ENCODE measurements around the gene NDUFC2. TPM values are rescaled to one million over a fixed set of nuclear protein-coding genes. Genes with fewer than 3 reads are reported as not detected.

The NDUFC2 gene
- total and polyA plus RNA-seq, 2 donors from 2014 or later, result 166 to 457 TPM

- intact Hi-C loops (cut with DNase I), result no loop called here
- no peak for TF ChIP-seq CTCF (IDR thresholded peaks at IDR 0.05; ENCODE audit: borderline replicate concordance, extremely low read depth, insufficient read depth)
Observed at GRCh38 chr11:78039919-78040671, 39.6 kb downstream of the NDUFC2 start.

GRCh38 chr11:78039391-78039918 lies 40.2 kb downstream of the NDUFC2 start:
- FAIRE-seq (no peak), DNase-seq (no peak)
- intact Hi-C loops (cut with DNase I), result no loop called here
- peak overlapping the region in 1 of 3 donors; percentile 79 for H3K9ac ChIP-seq (ENCODE audit: low read length in 3 of 3)
- no peak for TF ChIP-seq CTCF (IDR thresholded peaks at IDR 0.05; ENCODE audit: borderline replicate concordance, extremely low read depth, insufficient read depth)
- H3K27me3 ChIP-seq (ENCODE audit: control insufficient read depth, insufficient read depth, low read length), result no peaks in the 10 kb centered on the region
- H3K36me3 ChIP-seq (ENCODE audit: control insufficient read depth in 2 of 3, insufficient read depth in 3 of 3, low read length in 3 of 3), result no peaks in the 10 kb centered on the region
- H3K27ac ChIP-seq (ENCODE audit: low read depth in 2 of 2, low read length in 2 of 2), result peak overlapping the region; percentile 68 to 88
- peaks cover 6 to 8% (median 8%) of the 10 kb centered on the region in 3 donors for H3K4me1 ChIP-seq (ENCODE audit: control insufficient read depth in 2 of 3, insufficient read depth in 2 of 3, low read depth in 1 of 3, low read length in 3 of 3)
- peak overlapping the region in 1 of 3 donors; percentile 41 for H3K4me3 ChIP-seq (ENCODE audit: low read length in 3 of 3)
- no peaks in the 10 kb centered on the region for H3K9me3 ChIP-seq (ENCODE audit: control insufficient read depth in 2 of 3, insufficient read depth in 1 of 3, low read length in 3 of 3)

More at GRCh38 chr11:78039919-78040671, 39.6 kb downstream of the NDUFC2 start:
- peak; percentile 67 to 91 (median 83) for DNase-seq
- H3K9ac ChIP-seq (ENCODE audit: low read length in 3 of 3), result peak overlapping the region in 1 of 3 donors; percentile 79
- H3K27ac ChIP-seq (ENCODE audit: low read depth in 2 of 2, low read length in 2 of 2), result peak overlapping the region; percentile 68 to 88
- no peaks in the 10 kb centered on the region for H3K27me3 ChIP-seq (ENCODE audit: control insufficient read depth, insufficient read depth, low read length)
- H3K4me1 ChIP-seq (ENCODE audit: control insufficient read depth in 2 of 3, insufficient read depth in 2 of 3, low read depth in 1 of 3, low read length in 3 of 3), result peaks cover 6 to 10% (median 8%) of the 10 kb centered on the region in 3 donors
- H3K36me3 ChIP-seq (ENCODE audit: control insufficient read depth in 2 of 3, insufficient read depth in 3 of 3, low read length in 3 of 3), result no peaks in the 10 kb centered on the region
- H3K9me3 ChIP-seq (ENCODE audit: control insufficient read depth in 2 of 3, insufficient read depth in 1 of 3, low read length in 3 of 3), result no peaks in the 10 kb centered on the region
- FAIRE-seq, result no peak
- H3K4me3 ChIP-seq (ENCODE audit: low read length in 3 of 3), result peak overlapping the region in 2 of 3 donors; percentile 41 to 56

GRCh38 chr11:78038697-78039313 lies 40.9 kb downstream of the NDUFC2 start:
- no peak for TF ChIP-seq CTCF (IDR thresholded peaks at IDR 0.05; ENCODE audit: borderline replicate concordance, extremely low read depth, insufficient read depth)
- H3K27ac ChIP-seq (ENCODE audit: low read depth in 2 of 2, low read length in 2 of 2), result no peak overlapping the region
- H3K9me3 ChIP-seq (ENCODE audit: control insufficient read depth in 2 of 3, insufficient read depth in 1 of 3, low read length in 3 of 3), result no peaks in the 10 kb centered on the region
- FAIRE-seq (no peak), DNase-seq (no peak)
- H3K27me3 ChIP-seq (ENCODE audit: control insufficient read depth, insufficient read depth, low read length), result no peaks in the 10 kb centered on the region
- H3K4me3 ChIP-seq (ENCODE audit: low read length in 3 of 3), result no peak overlapping the region
- no peak overlapping the region for H3K9ac ChIP-seq (ENCODE audit: low read length in 3 of 3)
- intact Hi-C loops (cut with DNase I), result no loop called here
- H3K36me3 ChIP-seq (ENCODE audit: control insufficient read depth in 2 of 3, insufficient read depth in 3 of 3, low read length in 3 of 3), result no peaks in the 10 kb centered on the region
- peaks cover 6 to 8% (median 8%) of the 10 kb centered on the region in 3 donors for H3K4me1 ChIP-seq (ENCODE audit: control insufficient read depth in 2 of 3, insufficient read depth in 2 of 3, low read depth in 1 of 3, low read length in 3 of 3)
